OCI-LY1 (cell line): ENCODE data around the gene FAM24B.
"Not testable (repeated sequence)": the region's sequence is repeated elsewhere in the genome, so short reads cannot be mapped to it uniquely, and the experiment has no call there.

Experiments used
- H2AFZ ChIP-seq: fragments of 200-600 bp; sonication (generic), shearing (Covaris generic); 2 replicates; pipeline ENCODE4 v1.6.0; 2014; ENCODE audit warnings: antibody characterized with exemption, mild to moderate bottlenecking, low read length
- H3F3A ChIP-seq: fragments of 200-600 bp; sonication (generic), shearing (Covaris generic); 2 replicates; pipeline ENCODE4 v1.6.0; 2014; ENCODE audit warnings: mild to moderate bottlenecking, antibody characterized with exemption, low read length, moderate library complexity; ENCODE audit not compliant: insufficient read depth
- H3K27ac ChIP-seq: fragments of 200-600 bp; sonication (generic); 2 replicates; pipeline ENCODE4 v1.5.1; 2014; ENCODE audit warnings: low read length, mixed run types, mild to moderate bottlenecking, low read depth; ENCODE audit not compliant: poor library complexity, severe bottlenecking
- H3K27me3 ChIP-seq: fragments of 200-600 bp; sonication (generic); 2 replicates; pipeline ENCODE4 v1.6.0; 2014; ENCODE audit warnings: antibody characterized with exemption, mild to moderate bottlenecking, low read length, moderate library complexity; ENCODE audit not compliant: insufficient read depth
- H3K36me3 ChIP-seq: fragments of 200-600 bp; sonication (generic); 2 replicates; pipeline ENCODE4 v1.6.1; 2014; ENCODE audit warnings: mild to moderate bottlenecking, antibody characterized with exemption, low read length, moderate library complexity, mixed read lengths; ENCODE audit not compliant: insufficient read depth
- H3K4me1 ChIP-seq: fragments of 200-600 bp; sonication (generic); 2 replicates; pipeline ENCODE4 v1.5.1; 2014; ENCODE audit warnings: mild to moderate bottlenecking, low read length, moderate library complexity; ENCODE audit not compliant: insufficient read depth, severe bottlenecking
- H3K4me2 ChIP-seq: fragments of 200-600 bp; sonication (generic), shearing (Covaris generic); 2 replicates; pipeline ENCODE4 v1.6.1; 2014; ENCODE audit warnings: low read length
- H3K4me3 ChIP-seq: fragments of 200-600 bp; sonication (generic); 2 replicates; pipeline ENCODE4 v1.5.1; 2014; ENCODE audit warnings: low read length, low read depth, mild to moderate bottlenecking, mixed read lengths; ENCODE audit not compliant: poor library complexity, severe bottlenecking
- H3K79me2 ChIP-seq: fragments of 200-600 bp; shearing (Covaris generic); 2 replicates; pipeline ENCODE4 v1.6.1; 2016; ENCODE audit warnings: mixed run types, low read length, mixed read lengths; ENCODE audit not compliant: insufficient read depth
- H3K9ac ChIP-seq: fragments of 200-600 bp; sonication (generic), shearing (Covaris generic); 2 replicates; pipeline ENCODE4 v1.6.1; 2014; ENCODE audit warnings: mild to moderate bottlenecking, low read length, mixed read lengths
- H3K9me2 ChIP-seq: fragments of 200-600 bp; sonication (generic), shearing (Covaris generic); 2 replicates; pipeline ENCODE4 v1.6.1; 2014; ENCODE audit warnings: low read depth, mild to moderate bottlenecking, low read length, mixed read lengths
- H3K9me3 ChIP-seq: fragments of 200-600 bp; shearing (Covaris generic); 2 replicates; pipeline ENCODE4 v1.6.1; 2014; ENCODE audit warnings: low read length, mixed read lengths
- H4K20me1 ChIP-seq: fragments of 200-600 bp; sonication (generic), shearing (Covaris generic); 2 replicates; pipeline ENCODE4 v1.6.0; 2016; ENCODE audit warnings: mild to moderate bottlenecking, low read length; ENCODE audit not compliant: insufficient read depth
- EZH2 ChIP-seq: fragments of 200-600 bp; sonication (generic), shearing (Covaris generic); IDR thresholded peaks from 2 replicates; pipeline ENCODE4 v1.8.0; 2017; ENCODE audit warnings: borderline replicate concordance, mixed run types, mild to moderate bottlenecking, antibody characterized with exemption, low read length, moderate library complexity, mixed read lengths
- TF ChIP-seq, protein P1 (sequence below): fragments of 200-600 bp; sonication (generic), shearing (Covaris generic); IDR thresholded peaks from 2 replicates; pipeline ENCODE4 v1.5.1; 2017; ENCODE audit warnings: mild to moderate bottlenecking, antibody characterized with exemption, low read length, moderate library complexity, mixed read lengths

FAM24B gene

DNA sequence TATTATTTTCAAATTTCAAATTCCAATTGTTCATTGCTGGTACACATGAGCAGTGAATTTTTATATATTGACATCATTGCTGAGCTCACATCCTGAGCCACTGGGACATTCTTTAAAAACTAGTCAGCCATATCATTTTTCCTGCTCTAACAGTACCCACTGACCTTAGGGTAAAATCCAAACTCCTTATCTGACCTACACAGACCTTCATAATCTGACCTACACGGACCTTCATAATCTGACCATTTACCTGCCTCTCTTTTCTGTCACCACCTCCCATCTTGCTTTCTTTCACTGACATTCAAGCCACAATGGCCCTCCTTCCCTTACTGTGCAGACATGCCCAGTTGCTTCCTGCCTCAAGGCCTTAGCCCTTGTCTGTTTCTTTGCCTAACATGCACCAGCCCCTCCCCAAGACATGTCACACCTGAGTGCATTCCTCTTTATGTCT, 17.6 kb downstream of the FAM24B start:
- no peak overlapping the region for H3K4me2 ChIP-seq

DNA sequence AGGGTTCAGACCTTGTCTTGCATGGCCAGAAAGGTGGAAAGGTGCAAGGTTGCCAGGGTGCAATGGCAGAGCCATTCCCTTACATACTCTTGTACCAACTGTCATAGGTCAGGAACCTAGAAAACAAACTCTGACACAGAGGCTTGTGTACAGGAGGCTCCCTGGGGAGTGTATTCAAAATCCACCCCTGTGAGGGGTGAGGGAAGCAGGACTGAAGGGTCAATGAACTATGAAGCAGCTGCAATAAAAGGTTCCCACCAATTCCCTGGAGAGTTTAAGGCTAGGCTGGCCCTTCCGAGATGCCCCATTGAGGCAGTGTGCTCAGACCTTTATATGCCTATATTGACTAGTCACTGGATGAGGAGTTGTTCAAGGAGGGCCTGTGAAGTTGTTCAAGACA, 19.9 kb downstream of the FAM24B start:
- no peak overlapping the region for H3K4me2 ChIP-seq
- TF ChIP-seq, protein P1, sequence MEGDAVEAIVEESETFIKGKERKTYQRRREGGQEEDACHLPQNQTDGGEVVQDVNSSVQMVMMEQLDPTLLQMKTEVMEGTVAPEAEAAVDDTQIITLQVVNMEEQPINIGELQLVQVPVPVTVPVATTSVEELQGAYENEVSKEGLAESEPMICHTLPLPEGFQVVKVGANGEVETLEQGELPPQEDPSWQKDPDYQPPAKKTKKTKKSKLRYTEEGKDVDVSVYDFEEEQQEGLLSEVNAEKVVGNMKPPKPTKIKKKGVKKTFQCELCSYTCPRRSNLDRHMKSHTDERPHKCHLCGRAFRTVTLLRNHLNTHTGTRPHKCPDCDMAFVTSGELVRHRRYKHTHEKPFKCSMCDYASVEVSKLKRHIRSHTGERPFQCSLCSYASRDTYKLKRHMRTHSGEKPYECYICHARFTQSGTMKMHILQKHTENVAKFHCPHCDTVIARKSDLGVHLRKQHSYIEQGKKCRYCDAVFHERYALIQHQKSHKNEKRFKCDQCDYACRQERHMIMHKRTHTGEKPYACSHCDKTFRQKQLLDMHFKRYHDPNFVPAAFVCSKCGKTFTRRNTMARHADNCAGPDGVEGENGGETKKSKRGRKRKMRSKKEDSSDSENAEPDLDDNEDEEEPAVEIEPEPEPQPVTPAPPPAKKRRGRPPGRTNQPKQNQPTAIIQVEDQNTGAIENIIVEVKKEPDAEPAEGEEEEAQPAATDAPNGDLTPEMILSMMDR, result no peak
- TF ChIP-seq EZH2, result no peak
- no peaks in the 10 kb centered on the region for H3F3A ChIP-seq
- no peak overlapping the region for H3K4me3 ChIP-seq
- no peaks in the 10 kb centered on the region; the same call in 1 of the 2 replicates for H3K79me2 ChIP-seq
- no peaks in the 10 kb centered on the region for H3K4me1 ChIP-seq
- no peaks in the 10 kb centered on the region for H3K27me3 ChIP-seq
- H3K9ac ChIP-seq, result no peak overlapping the region
- H4K20me1 ChIP-seq, result no peaks in the 10 kb centered on the region
- H3K27ac ChIP-seq, result no peak overlapping the region
- H2AFZ ChIP-seq, result no peak overlapping the region
- no peaks in the 10 kb centered on the region for H3K9me3 ChIP-seq
- no peaks in the 10 kb centered on the region for H3K9me2 ChIP-seq
- H3K36me3 ChIP-seq, result peaks cover 8% of the 10 kb centered on the region

More for the DNA sequence above, 17.6 kb downstream of the FAM24B start:
- H3K79me2 ChIP-seq, result peaks cover 11% of the 10 kb centered on the region
- H3K4me1 ChIP-seq, result no peaks in the 10 kb centered on the region
- H3K9me3 ChIP-seq, result no peaks in the 10 kb centered on the region
- H3F3A ChIP-seq, result no peaks in the 10 kb centered on the region
- H3K9me2 ChIP-seq, result no peaks in the 10 kb centered on the region
- no peaks in the 10 kb centered on the region for H4K20me1 ChIP-seq
- H2AFZ ChIP-seq, result no peak overlapping the region
- H3K4me3 ChIP-seq, result no peak overlapping the region
- no peaks in the 10 kb centered on the region; the same call in 1 of the 2 replicates for H3K36me3 ChIP-seq
- no peak overlapping the region for H3K27ac ChIP-seq
- H3K9ac ChIP-seq, result no peak overlapping the region
- H3K27me3 ChIP-seq, result no peaks in the 10 kb centered on the region
- no peak for TF ChIP-seq EZH2

DNA sequence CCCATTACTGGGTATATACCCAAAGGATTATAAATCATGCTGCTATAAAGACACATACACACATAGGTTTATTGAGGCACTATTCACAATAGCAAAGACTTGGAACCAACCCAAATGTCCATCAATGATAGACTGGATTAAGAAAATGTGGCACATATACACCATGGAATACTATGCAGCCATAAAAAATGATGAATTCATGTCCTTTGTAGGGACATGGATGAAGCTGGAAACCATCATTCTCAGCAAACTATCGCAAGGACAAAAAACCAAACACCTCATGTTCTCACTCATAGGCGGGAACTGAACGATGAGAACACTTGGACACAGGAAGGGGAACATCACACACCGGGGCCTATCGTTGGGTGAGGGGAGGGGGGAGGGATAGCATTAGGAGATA, 21.3 kb downstream of the FAM24B start:
- H4K20me1 ChIP-seq, H3K9me2 ChIP-seq, H3K9ac ChIP-seq, H3K27ac ChIP-seq, H3F3A ChIP-seq, H3K4me2 ChIP-seq, H3K4me3 ChIP-seq, H3K27me3 ChIP-seq, H3K79me2 ChIP-seq, H3K4me1 ChIP-seq, H3K9me3 ChIP-seq, H2AFZ ChIP-seq: not testable (repeated sequence)
- peaks cover 23% of the 10 kb centered on the region for H3K36me3 ChIP-seq

DNA sequence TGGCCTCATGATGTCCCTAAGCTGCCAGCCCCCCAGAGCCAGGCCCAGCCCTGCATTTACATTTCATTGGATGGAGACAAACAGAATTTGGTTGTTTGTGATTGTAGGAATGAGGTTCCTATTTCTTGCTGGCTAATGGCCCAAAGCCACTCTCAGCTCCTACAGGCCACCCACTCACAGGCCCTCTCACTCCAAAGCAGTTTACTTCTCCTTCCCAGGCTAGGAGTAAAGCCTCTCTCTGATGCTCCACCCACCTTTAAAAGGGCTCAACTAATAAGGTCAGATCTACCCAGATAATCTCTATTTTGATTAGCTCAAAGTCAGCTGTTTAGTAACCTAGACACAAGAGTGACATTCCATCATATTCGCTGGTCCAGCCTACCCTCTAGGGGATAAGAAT, 22.5 kb downstream of the FAM24B start:
- Histone ChIP-seq H3K4me2 (no peak overlapping the region), H3K9ac (no peak overlapping the region), H3K4me1 (no peaks in the 10 kb centered on the region), H2AFZ (no peak overlapping the region), H3K27ac (no peak overlapping the region), H3K79me2 (no peaks in the 10 kb centered on the region; the same call in 1 of the 2 replicates), H4K20me1 (no peaks in the 10 kb centered on the region), H3K27me3 (no peaks in the 10 kb centered on the region), H3K9me3 (no peaks in the 10 kb centered on the region), H3K4me3 (no peak overlapping the region), H3K36me3 (peaks cover 31% of the 10 kb centered on the region), H3K9me2 (no peaks in the 10 kb centered on the region), H3F3A (no peaks in the 10 kb centered on the region)
- TF ChIP-seq, protein P1, result no peak
- TF ChIP-seq EZH2, result no peak
